BE2C (cell line): ENCODE data around the gene E2F4.

Experiments
- DNase-seq: peaks from one replicate; pipeline ENCODE4 v3.0.0-alpha.2; 2020
- H3K27me3 ChIP-seq: fragments of 250-450 bp; sonication (Bioruptor Pico); 2 replicates; pipeline ENCODE4 v1.5.1; 2020; ENCODE audit warnings: mild to moderate bottlenecking
- H3K36me3 ChIP-seq: fragments of 250-450 bp; sonication (Bioruptor Pico); 2 replicates; pipeline ENCODE4 v1.5.1; 2020; ENCODE audit warnings: mild to moderate bottlenecking
- H3K4me1 ChIP-seq: fragments of 250-450 bp; sonication (Bioruptor Pico); 2 replicates; pipeline ENCODE4 v1.5.1; 2020
- H3K4me3 ChIP-seq: 2 replicates; pipeline ENCODE4 v1.5.1; 2011; ENCODE audit warnings: low read depth, low read length
- H3K9me3 ChIP-seq: fragments of 250-450 bp; sonication (Bioruptor Pico); 2 replicates; pipeline ENCODE4 v1.5.1; 2020
- CTCF ChIP-seq: IDR thresholded peaks from 2 replicates; pipeline ENCODE4 v1.5.1; 2012; ENCODE audit warnings: mild to moderate bottlenecking, low read depth, low read length

The E2F4 gene

GRCh38 chr16:67211674-67212073, 19.7 kb downstream of the E2F4 start:
- no peaks in the 10 kb centered on the region for H3K36me3 ChIP-seq
- no peaks in the 10 kb centered on the region for H3K27me3 ChIP-seq
- no peak for TF ChIP-seq CTCF
- H3K9me3 ChIP-seq = no peaks in the 10 kb centered on the region
- no peak overlapping the region for H3K4me3 ChIP-seq
- no peak for DNase-seq
- H3K4me1 ChIP-seq = peaks cover 18% of the 10 kb centered on the region

GRCh38 chr16:67212766-67213165, 20.8 kb downstream of the E2F4 start:
- Histone ChIP-seq H3K9me3 (no peaks in the 10 kb centered on the region), H3K36me3 (no peaks in the 10 kb centered on the region), H3K4me3 (no peak overlapping the region), H3K4me1 (peaks cover 20% of the 10 kb centered on the region), H3K27me3 (no peaks in the 10 kb centered on the region)
- no peak for TF ChIP-seq CTCF
- DNase-seq = no peak

- H3K36me3 ChIP-seq = no peaks in the 10 kb centered on the region
These were observed 21.5 kb downstream of the E2F4 start for GRCh38 chr16:67213197-67214019.

GRCh38 chr16:67215706-67216105, 23.8 kb downstream of the E2F4 start:
- peaks cover 14% of the 10 kb centered on the region for H3K4me1 ChIP-seq
- TF ChIP-seq CTCF = no peak

More at GRCh38 chr16:67213197-67214019, 21.5 kb downstream of the E2F4 start:
- TF ChIP-seq CTCF = no peak
- H3K4me3 ChIP-seq = no peak overlapping the region
- no peak for DNase-seq
- peaks cover 14% of the 10 kb centered on the region for H3K4me1 ChIP-seq
- H3K9me3 ChIP-seq = no peaks in the 10 kb centered on the region
- no peaks in the 10 kb centered on the region for H3K27me3 ChIP-seq

GRCh38 chr16:67216612-67217490, 24.9 kb downstream of the E2F4 start:
- Histone ChIP-seq H3K27me3 (no peaks in the 10 kb centered on the region), H3K36me3 (no peaks in the 10 kb centered on the region), H3K4me1 (peaks cover 14% of the 10 kb centered on the region), H3K9me3 (no peaks in the 10 kb centered on the region), H3K4me3 (no peak overlapping the region)
- no peak for TF ChIP-seq CTCF
- DNase-seq = peak; percentile 82

More at GRCh38 chr16:67215706-67216105, 23.8 kb downstream of the E2F4 start:
- Histone ChIP-seq H3K27me3 (no peaks in the 10 kb centered on the region), H3K36me3 (no peaks in the 10 kb centered on the region), H3K4me3 (no peak overlapping the region), H3K9me3 (no peaks in the 10 kb centered on the region)
- DNase-seq = no peak
